Measurements from ENCODE around the gene KCNMA1. TPM values are rescaled to one million over a fixed set of nuclear protein-coding genes. Genes with fewer than 3 reads are reported as not detected.

Gene KCNMA1
- polyA plus RNA-seq, 1 of the 3 experiments (the other 2 are of a cell fraction), result 107 TPM

GRCh38 chr10:77553311-77553710 lies 84.3 kb downstream of the KCNMA1 start (continued):
- TF ChIP-seq PBX3 (IDR thresholded peaks at IDR 0.05) (no peak), TCF12 (IDR thresholded peaks at IDR 0.05) (no peak), RFX5 (IDR thresholded peaks at IDR 0.05; ENCODE audit: low read length) (no peak), MEF2A (IDR thresholded peaks at IDR 0.05; ENCODE audit: borderline replicate concordance, low read depth) (no peak), NRF1 (IDR thresholded peaks at IDR 0.05; ENCODE audit: low read depth, low read length) (no peak), TAF1 (IDR thresholded peaks at IDR 0.05; ENCODE audit: borderline replicate concordance, low read depth, low read length) (no peak)
- TF ChIP-seq, protein P1, sequence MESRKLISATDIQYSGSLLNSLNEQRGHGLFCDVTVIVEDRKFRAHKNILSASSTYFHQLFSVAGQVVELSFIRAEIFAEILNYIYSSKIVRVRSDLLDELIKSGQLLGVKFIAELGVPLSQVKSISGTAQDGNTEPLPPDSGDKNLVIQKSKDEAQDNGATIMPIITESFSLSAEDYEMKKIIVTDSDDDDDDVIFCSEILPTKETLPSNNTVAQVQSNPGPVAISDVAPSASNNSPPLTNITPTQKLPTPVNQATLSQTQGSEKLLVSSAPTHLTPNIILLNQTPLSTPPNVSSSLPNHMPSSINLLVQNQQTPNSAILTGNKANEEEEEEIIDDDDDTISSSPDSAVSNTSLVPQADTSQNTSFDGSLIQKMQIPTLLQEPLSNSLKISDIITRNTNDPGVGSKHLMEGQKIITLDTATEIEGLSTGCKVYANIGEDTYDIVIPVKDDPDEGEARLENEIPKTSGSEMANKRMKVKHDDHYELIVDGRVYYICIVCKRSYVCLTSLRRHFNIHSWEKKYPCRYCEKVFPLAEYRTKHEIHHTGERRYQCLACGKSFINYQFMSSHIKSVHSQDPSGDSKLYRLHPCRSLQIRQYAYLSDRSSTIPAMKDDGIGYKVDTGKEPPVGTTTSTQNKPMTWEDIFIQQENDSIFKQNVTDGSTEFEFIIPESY (IDR thresholded peaks at IDR 0.05; ENCODE audit: borderline replicate concordance, low read depth), result no peak

DNA sequence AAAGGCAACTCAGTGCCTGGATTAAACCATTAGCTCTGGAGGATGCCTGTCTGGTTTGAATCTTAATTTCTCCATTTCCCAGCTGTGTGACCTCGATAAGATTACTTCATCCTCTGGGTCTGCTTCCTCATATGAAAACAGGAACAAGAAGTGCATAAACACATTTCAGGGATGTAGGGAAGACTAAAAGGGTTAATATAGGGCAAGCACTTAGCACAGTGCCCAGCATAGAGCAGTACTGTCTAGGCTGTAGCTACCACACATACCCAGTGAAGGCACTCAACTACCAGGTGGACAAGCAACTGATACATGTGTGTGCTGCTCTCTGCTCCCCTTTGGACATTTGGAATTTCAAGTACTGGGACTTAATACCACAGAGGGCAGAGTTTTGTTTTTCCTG lies 85.4 kb downstream of the KCNMA1 start:
- Histone ChIP-seq H3K27me3 (ENCODE audit: insufficient read depth) (no peaks in the 10 kb centered on the region), H4K20me1 (ENCODE audit: insufficient read depth) (no peaks in the 10 kb centered on the region), H2AFZ (ENCODE audit: low read depth) (no peak overlapping the region), H3K27ac (ENCODE audit: low read depth in 2 of 2, low read length in 1 of 2) (no peak overlapping the region), H3K4me3 (ENCODE audit: low read depth in 2 of 2, low read length in 1 of 2) (no peak overlapping the region), H3K9ac (no peak overlapping the region), H3K9me2 (no peaks in the 10 kb centered on the region), H3K4me2 (no peak overlapping the region), H3K4me1 (ENCODE audit: control insufficient read depth in 1 of 2, insufficient read depth in 2 of 2, low read depth in 1 of 2, low read length in 1 of 2) (peaks cover 0 to 5% of the 10 kb centered on the region in 2 experiments; a peak in 1 of 4 replicates), H3K9me3 (no peaks in the 10 kb centered on the region), H3K36me3 (replicated peaks in 1 of 2; ENCODE audit: control insufficient read depth in 1 of 2, insufficient read depth in 2 of 2, low read length in 1 of 2) (peaks cover 0 to 6% of the 10 kb centered on the region in 2 experiments), H3K79me2 (ENCODE audit: insufficient read depth) (no peaks in the 10 kb centered on the region), H3F3A (replicated peaks; ENCODE audit: insufficient read depth) (peaks cover 3% of the 10 kb centered on the region)
- DNase-seq, result no peak
- 100% methylated on average over 1 of the region's 1 CpG for WGBS (ENCODE audit: low lambda C conversion rate)
- POLR2A ChIA-PET, result no interaction called here
- TF ChIP-seq RCOR1 (IDR thresholded peaks at IDR 0.05; ENCODE audit: low read length), result no peak
- TF ChIP-seq, protein P2, sequence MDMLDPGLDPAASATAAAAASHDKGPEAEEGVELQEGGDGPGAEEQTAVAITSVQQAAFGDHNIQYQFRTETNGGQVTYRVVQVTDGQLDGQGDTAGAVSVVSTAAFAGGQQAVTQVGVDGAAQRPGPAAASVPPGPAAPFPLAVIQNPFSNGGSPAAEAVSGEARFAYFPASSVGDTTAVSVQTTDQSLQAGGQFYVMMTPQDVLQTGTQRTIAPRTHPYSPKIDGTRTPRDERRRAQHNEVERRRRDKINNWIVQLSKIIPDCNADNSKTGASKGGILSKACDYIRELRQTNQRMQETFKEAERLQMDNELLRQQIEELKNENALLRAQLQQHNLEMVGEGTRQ (IDR thresholded peaks at IDR 0.05; ENCODE audit: borderline replicate concordance, low read depth, low read length), result no peak
- no peak for TF ChIP-seq YY1 (IDR thresholded peaks at IDR 0.05; ENCODE audit: low read depth)
- TF ChIP-seq ELF1 (IDR thresholded peaks at IDR 0.05), result no peak
- TF ChIP-seq RAD21 (IDR thresholded peaks at IDR 0.05; ENCODE audit: low read length), result no peak
- TF ChIP-seq RFX5 (IDR thresholded peaks at IDR 0.05; ENCODE audit: low read length), result no peak
- TF ChIP-seq SMC3 (IDR thresholded peaks at IDR 0.05; ENCODE audit: low read depth, low read length), result no peak
- no peak for TF ChIP-seq TEAD4 (IDR thresholded peaks at IDR 0.05; ENCODE audit: borderline replicate concordance, insufficient read depth)
- TF ChIP-seq SIN3A (IDR thresholded peaks at IDR 0.05; ENCODE audit: borderline replicate concordance, low read depth, low read length), result no peak
- TF ChIP-seq USF1 (IDR thresholded peaks at IDR 0.05; ENCODE audit: borderline replicate concordance, low read depth), result no peak
- TF ChIP-seq, protein P3, sequence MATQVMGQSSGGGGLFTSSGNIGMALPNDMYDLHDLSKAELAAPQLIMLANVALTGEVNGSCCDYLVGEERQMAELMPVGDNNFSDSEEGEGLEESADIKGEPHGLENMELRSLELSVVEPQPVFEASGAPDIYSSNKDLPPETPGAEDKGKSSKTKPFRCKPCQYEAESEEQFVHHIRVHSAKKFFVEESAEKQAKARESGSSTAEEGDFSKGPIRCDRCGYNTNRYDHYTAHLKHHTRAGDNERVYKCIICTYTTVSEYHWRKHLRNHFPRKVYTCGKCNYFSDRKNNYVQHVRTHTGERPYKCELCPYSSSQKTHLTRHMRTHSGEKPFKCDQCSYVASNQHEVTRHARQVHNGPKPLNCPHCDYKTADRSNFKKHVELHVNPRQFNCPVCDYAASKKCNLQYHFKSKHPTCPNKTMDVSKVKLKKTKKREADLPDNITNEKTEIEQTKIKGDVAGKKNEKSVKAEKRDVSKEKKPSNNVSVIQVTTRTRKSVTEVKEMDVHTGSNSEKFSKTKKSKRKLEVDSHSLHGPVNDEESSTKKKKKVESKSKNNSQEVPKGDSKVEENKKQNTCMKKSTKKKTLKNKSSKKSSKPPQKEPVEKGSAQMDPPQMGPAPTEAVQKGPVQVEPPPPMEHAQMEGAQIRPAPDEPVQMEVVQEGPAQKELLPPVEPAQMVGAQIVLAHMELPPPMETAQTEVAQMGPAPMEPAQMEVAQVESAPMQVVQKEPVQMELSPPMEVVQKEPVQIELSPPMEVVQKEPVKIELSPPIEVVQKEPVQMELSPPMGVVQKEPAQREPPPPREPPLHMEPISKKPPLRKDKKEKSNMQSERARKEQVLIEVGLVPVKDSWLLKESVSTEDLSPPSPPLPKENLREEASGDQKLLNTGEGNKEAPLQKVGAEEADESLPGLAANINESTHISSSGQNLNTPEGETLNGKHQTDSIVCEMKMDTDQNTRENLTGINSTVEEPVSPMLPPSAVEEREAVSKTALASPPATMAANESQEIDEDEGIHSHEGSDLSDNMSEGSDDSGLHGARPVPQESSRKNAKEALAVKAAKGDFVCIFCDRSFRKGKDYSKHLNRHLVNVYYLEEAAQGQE (IDR thresholded peaks at IDR 0.05; ENCODE audit: low read depth, low read length), result no peak
- TF ChIP-seq NRF1 (IDR thresholded peaks at IDR 0.05; ENCODE audit: low read depth, low read length), result no peak
- TF ChIP-seq, protein P4, sequence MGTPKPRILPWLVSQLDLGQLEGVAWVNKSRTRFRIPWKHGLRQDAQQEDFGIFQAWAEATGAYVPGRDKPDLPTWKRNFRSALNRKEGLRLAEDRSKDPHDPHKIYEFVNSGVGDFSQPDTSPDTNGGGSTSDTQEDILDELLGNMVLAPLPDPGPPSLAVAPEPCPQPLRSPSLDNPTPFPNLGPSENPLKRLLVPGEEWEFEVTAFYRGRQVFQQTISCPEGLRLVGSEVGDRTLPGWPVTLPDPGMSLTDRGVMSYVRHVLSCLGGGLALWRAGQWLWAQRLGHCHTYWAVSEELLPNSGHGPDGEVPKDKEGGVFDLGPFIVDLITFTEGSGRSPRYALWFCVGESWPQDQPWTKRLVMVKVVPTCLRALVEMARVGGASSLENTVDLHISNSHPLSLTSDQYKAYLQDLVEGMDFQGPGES (IDR thresholded peaks at IDR 0.05; ENCODE audit: low read depth, low read length), result no peak
- CTCF ChIA-PET, result no interaction called here

Measured in SK-N-SH (cell line).